ENCODE results near the gene TREML1.
A peak's percentile ranks its signal among the peaks of the same experiment; 100 is the strongest.

Gene TREML1

GRCh38 chr6:41177695-41178094, 23.5 kb upstream of the TREML1 start:
- no peak for DNase-seq

GRCh38 chr6:41177287-41177686, 23.1 kb upstream of the TREML1 start:
- DNase-seq, result no peak

- DNase-seq, result no peak
These were observed 22.0 kb upstream of the TREML1 start for GRCh38 chr6:41176189-41176588.

- no peak for DNase-seq
These were observed 20.9 kb upstream of the TREML1 start for GRCh38 chr6:41175084-41175483.

- no peak for DNase-seq
These were observed 20.5 kb upstream of the TREML1 start for GRCh38 chr6:41174610-41175009.

- DNase-seq, result no peak
These were observed 17.8 kb upstream of the TREML1 start for GRCh38 chr6:41171908-41172307.

GRCh38 chr6:41170547-41171160, 16.5 kb upstream of the TREML1 start:
- no peak for DNase-seq

- peak; percentile 46 for DNase-seq
These were observed 13.2 kb upstream of the TREML1 start for GRCh38 chr6:41167173-41167963.

GRCh38 chr6:41164551-41165120, 10.5 kb upstream of the TREML1 start:
- DNase-seq, result no peak

GRCh38 chr6:41163419-41163717, 9.2 kb upstream of the TREML1 start:
- DNase-seq, result no peak

GRCh38 chr6:41162687-41163418, 8.7 kb upstream of the TREML1 start, which contains the start of gene TREM2:
Gene TREM2, minus strand, starts transcription at chr6:41163116. Its CDS starts 34 bp downstream, at chr6:41163082.
- DNase-seq, result no peak

- no peak for DNase-seq
These were observed 7.9 kb upstream of the TREML1 start for GRCh38 chr6:41161851-41162552.

GRCh38 chr6:41161380-41161779, 7.2 kb upstream of the TREML1 start:
- DNase-seq, result no peak

- no peak for DNase-seq
These were observed 6.8 kb upstream of the TREML1 start for GRCh38 chr6:41160933-41161332.

- no peak for DNase-seq
These were observed 5.4 kb upstream of the TREML1 start for GRCh38 chr6:41159415-41160082.

- DNase-seq, result no peak
These were observed 3.2 kb upstream of the TREML1 start for GRCh38 chr6:41157323-41157722.

- no peak for DNase-seq
These were observed 2.6 kb upstream of the TREML1 start for GRCh38 chr6:41156771-41157170.

GRCh38 chr6:41156001-41156400, 1.9 kb upstream of the TREML1 start:
- no peak for DNase-seq

GRCh38 chr6:41155132-41155805, 1.1 kb upstream of the TREML1 start:
- no peak for DNase-seq

GRCh38 chr6:41153451-41153850, 696 bp downstream of the TREML1 start:
- DNase-seq, result no peak

- DNase-seq, result no peak
These were observed 3.5 kb downstream of the TREML1 start for GRCh38 chr6:41150671-41151070.

- DNase-seq, result no peak
These were observed 6.2 kb downstream of the TREML1 start for GRCh38 chr6:41147917-41148316.

Data from left hindlimb (tissue), 1 donor.